ENCODE data around the gene XCL1. TPM values are rescaled to one million over a fixed set of nuclear protein-coding genes. Genes with fewer than 3 reads are reported as not detected.

Gene XCL1
- polyA plus RNA-seq, 3 donors, result 0.07 TPM; not detected in 2

- Histone ChIP-seq H4K20me1 (ENCODE audit: insufficient read depth, low read length) (no peaks in the 10 kb centered on the region), H3K27me3 (ENCODE audit: control insufficient read depth in 2 of 2, insufficient read depth in 2 of 2, low read length in 2 of 2) (no peaks in the 10 kb centered on the region), H2AFZ (ENCODE audit: insufficient read depth, low read depth, low read length, poor library complexity, severe bottlenecking) (no peak overlapping the region), H3K36me3 (replicated peaks in 1 of 2; ENCODE audit: control insufficient read depth in 1 of 2, insufficient read depth in 2 of 2, low read length in 2 of 2) (no peaks in the 10 kb centered on the region), H3K9me3 (replicated peaks in 1 of 2; ENCODE audit: control insufficient read depth in 1 of 2, insufficient read depth in 1 of 2, low read length in 2 of 2) (no peaks in the 10 kb centered on the region), H3K27ac (ENCODE audit: low read depth in 1 of 2, low read length in 2 of 2) (no peak overlapping the region), H3K4me3 (replicated peaks in 1 of 3; ENCODE audit: low read depth in 2 of 3, low read length in 3 of 3) (no peak overlapping the region), H3K4me1 (ENCODE audit: control insufficient read depth in 1 of 2, insufficient read depth in 2 of 2, low read length in 2 of 2) (peaks cover 22 to 27% of the 10 kb centered on the region in 2 donors), H3K9ac (ENCODE audit: insufficient read depth, low read length, poor library complexity, severe bottlenecking) (no peak overlapping the region), H3K4me2 (replicated peaks; ENCODE audit: extremely low read depth, low read length, poor library complexity, severe bottlenecking) (no peak overlapping the region), H3K79me2 (ENCODE audit: insufficient read depth, low read length) (no peaks in the 10 kb centered on the region)
- Mint-ChIP-seq H3K4me1 (peaks cover 26% of the 10 kb centered on the region), H3K9me3 (peaks cover 0 to 12% (median 7%) of the 10 kb centered on the region in 7 donors), H3K36me3 (peaks cover 0 to 3% of the 10 kb centered on the region in 2 donors), H3K4me3 (no peak overlapping the region), H3K27ac (no peak overlapping the region), H3K27me3 (ENCODE audit: low read depth in 3 of 3) (peaks cover 0 to 2% (median 0%) of the 10 kb centered on the region in 3 donors)
- WGBS (ENCODE audit: insufficient coverage), result 89% methylated on average over 5 of the region's 6 CpGs
- intact Hi-C loops (cut with micrococcal nuclease), result no loop called here
- DNase-seq, result no peak
- TF ChIP-seq CTCF (IDR thresholded peaks at IDR 0.05), result no peak
Observed at GRCh38 chr1:168552961-168553360, 23.4 kb upstream of the XCL1 start.

- H3K27me3 Mint-ChIP-seq (ENCODE audit: low read depth in 3 of 3), result peaks cover 0 to 2% (median 0%) of the 10 kb centered on the region in 3 donors
- intact Hi-C loops (cut with micrococcal nuclease), result no loop called here
- Histone ChIP-seq H3K27ac (ENCODE audit: low read depth in 1 of 2, low read length in 2 of 2) (no peak overlapping the region), H2AFZ (ENCODE audit: insufficient read depth, low read depth, low read length, poor library complexity, severe bottlenecking) (no peak overlapping the region), H3K79me2 (ENCODE audit: insufficient read depth, low read length) (no peaks in the 10 kb centered on the region), H3K27me3 (ENCODE audit: control insufficient read depth in 2 of 2, insufficient read depth in 2 of 2, low read length in 2 of 2) (no peaks in the 10 kb centered on the region), H4K20me1 (ENCODE audit: insufficient read depth, low read length) (no peaks in the 10 kb centered on the region), H3K9ac (ENCODE audit: insufficient read depth, low read length, poor library complexity, severe bottlenecking) (no peak overlapping the region), H3K4me3 (replicated peaks in 1 of 3; ENCODE audit: low read depth in 2 of 3, low read length in 3 of 3) (no peak overlapping the region), H3K4me2 (replicated peaks; ENCODE audit: extremely low read depth, low read length, poor library complexity, severe bottlenecking) (no peak overlapping the region), H3K36me3 (replicated peaks in 1 of 2; ENCODE audit: control insufficient read depth in 1 of 2, insufficient read depth in 2 of 2, low read length in 2 of 2) (no peaks in the 10 kb centered on the region), H3K9me3 (replicated peaks in 1 of 2; ENCODE audit: control insufficient read depth in 1 of 2, insufficient read depth in 1 of 2, low read length in 2 of 2) (no peaks in the 10 kb centered on the region), H3K4me1 (ENCODE audit: control insufficient read depth in 1 of 2, insufficient read depth in 2 of 2, low read length in 2 of 2) (peaks cover 22 to 32% of the 10 kb centered on the region in 2 donors)
- no peak for DNase-seq
- H3K4me1 Mint-ChIP-seq, result peaks cover 28% of the 10 kb centered on the region
- H3K36me3 Mint-ChIP-seq, result no peaks in the 10 kb centered on the region
- peaks cover 0 to 5% (median 3%) of the 10 kb centered on the region in 7 donors for H3K9me3 Mint-ChIP-seq
- H3K4me3 Mint-ChIP-seq, result no peak overlapping the region
- WGBS (ENCODE audit: insufficient coverage), result 80% methylated on average over 3 of the region's 5 CpGs
- no peak for TF ChIP-seq CTCF (IDR thresholded peaks at IDR 0.05)
- H3K27ac Mint-ChIP-seq, result peak overlapping the region in 1 of 7 donors; percentile 81
Observed at GRCh38 chr1:168553680-168554553, 22.5 kb upstream of the XCL1 start.
